Lower leg skin (tissue), 3 donors: Measurements from ENCODE around the gene UROC1.

Source experiments
- CTCF ChIP-seq, 3 donors: fragments of 450-650 bp; IDR thresholded peaks; one replicate each; pipeline ENCODE4 v1.5.1; 2016; ENCODE audit warnings: antibody characterized with exemption in 3 of 3, mild to moderate bottlenecking in 3 of 3, moderate library complexity in 2 of 3
- POLR2A ChIP-seq, 2 donors: fragments of 450-650 bp; IDR thresholded peaks; one replicate each; pipeline ENCODE4 v1.6.1; 2016 to 2017; ENCODE audit warnings: antibody characterized with exemption in 2 of 2, mild to moderate bottlenecking in 1 of 2, moderate library complexity in 1 of 2

- no peak for TF ChIP-seq CTCF (IDR thresholded peaks at IDR 0.05)
- no peak for TF ChIP-seq POLR2A (IDR thresholded peaks at IDR 0.05)
Observed at GRCh38 chr3:126468028-126468891, 49.3 kb downstream of the UROC1 start.
